Retina (tissue), 1 donor: Measurements from ENCODE around the gene RPP21.

Experiments
- DNase-seq: peaks from one replicate; pipeline ENCODE4 v3.0.0-alpha.2; 2016

Gene RPP21

GRCh38 chr6:30391240-30391639 lies 46.3 kb downstream of the RPP21 start:
- no peak for DNase-seq

DNA sequence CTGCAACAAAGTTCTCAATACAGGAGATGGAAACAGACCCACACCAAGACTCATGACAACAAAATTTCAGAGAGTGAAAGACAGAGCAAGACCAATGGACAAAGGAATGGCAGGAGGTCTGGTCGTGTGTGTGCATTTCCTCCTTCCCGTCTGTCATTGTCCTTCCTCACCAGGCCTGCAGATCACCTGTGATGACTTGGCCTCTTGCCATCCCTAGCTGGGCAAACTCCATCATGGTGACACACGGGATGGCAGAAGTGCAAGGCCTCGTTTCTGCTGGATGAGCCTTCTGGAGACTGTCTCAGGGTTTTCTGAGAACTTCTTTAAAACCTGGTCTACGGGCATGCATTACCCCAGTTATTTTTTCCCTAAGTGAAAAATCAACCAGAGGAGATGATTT lies 49.2 kb downstream of the RPP21 start:
- no peak for DNase-seq
